Activated T-helper 1 cell treated with anti-CD3 and anti-CD28 coated beads, Interleukin-12 subunit alpha, Interleukin-12 subunit beta, Interleukin-2, Interleukin-4 antibody, amounts not matched to agents 30 ng/mL and 10 ng/mL and 1 ng/mL, durations not matched to agents 14 hours and 24 hours and 36 hours (primary cell): Measurements from ENCODE around the gene PCBP4. TPM values are rescaled to one million over a fixed set of nuclear protein-coding genes. Genes with fewer than 3 reads are reported as not detected.
"Not testable (repeated sequence)": the region's sequence is repeated elsewhere in the genome, so short reads cannot be mapped to it uniquely, and the experiment has no call there.

Experiments used
- DNase-seq: peaks from one replicate; pipeline ENCODE4 v3.0.0; 2021; ENCODE audit warnings: low spot score
- H3K27ac Mint-ChIP-seq: one replicate; pipeline ENCODE4 v1.8.0; 2021; ENCODE audit warnings: mild to moderate bottlenecking, mixed read lengths
- H3K27me3 Mint-ChIP-seq: one replicate; pipeline ENCODE4 v1.8.0; 2022; ENCODE audit warnings: mild to moderate bottlenecking, moderate library complexity, mixed read lengths; ENCODE audit not compliant: insufficient read depth
- H3K36me3 Mint-ChIP-seq: one replicate; pipeline ENCODE4 v1.8.0; 2021; ENCODE audit warnings: low read depth, mixed read lengths
- H3K4me1 Mint-ChIP-seq: one replicate; pipeline ENCODE4 v1.8.0; 2021; ENCODE audit warnings: low read depth, mixed read lengths
- H3K4me3 Mint-ChIP-seq: one replicate; pipeline ENCODE4 v1.8.0; 2021; ENCODE audit warnings: mild to moderate bottlenecking, moderate library complexity, mixed read lengths
- H3K9me3 Mint-ChIP-seq: one replicate; pipeline ENCODE4 v1.8.0; 2021; ENCODE audit warnings: mixed read lengths
- intact Hi-C: fragments of 100-400 bp; cut with micrococcal nuclease; formaldehyde crosslinking; loops from one replicate; pipeline ENCODE4 v1.15.1; 2024
- total RNA-seq: library from RNA; stranded (reverse); gene quantifications from 2 replicates; pipeline ENCODE4 v1.2.3, GENCODE V29; 2022

The PCBP4 gene
- total RNA-seq, 1 donor from 2014 or later, result 14.8 TPM

- H3K4me1 Mint-ChIP-seq, result peaks cover 36% of the 10 kb centered on the region
- H3K4me3 Mint-ChIP-seq, result no peak overlapping the region
- no peak for DNase-seq
- intact Hi-C loops, result no loop called here
- no peaks in the 10 kb centered on the region for H3K9me3 Mint-ChIP-seq
- H3K36me3 Mint-ChIP-seq, result peaks cover 41% of the 10 kb centered on the region
- H3K27ac Mint-ChIP-seq, result no peak overlapping the region
- H3K27me3 Mint-ChIP-seq, result no peaks in the 10 kb centered on the region
These were observed 30.2 kb downstream of the PCBP4 start for GRCh38 chr3:51937014-51937413.

- no peak overlapping the region for H3K4me3 Mint-ChIP-seq
- DNase-seq, result no peak
- intact Hi-C loops, result no loop called here
- no peaks in the 10 kb centered on the region for H3K9me3 Mint-ChIP-seq
- H3K27ac Mint-ChIP-seq, result no peak overlapping the region
- no peaks in the 10 kb centered on the region for H3K27me3 Mint-ChIP-seq
- peaks cover 36% of the 10 kb centered on the region for H3K4me1 Mint-ChIP-seq
- peaks cover 43% of the 10 kb centered on the region for H3K36me3 Mint-ChIP-seq
These were observed 31.1 kb downstream of the PCBP4 start for GRCh38 chr3:51935886-51936755.

- intact Hi-C loops, result no loop called here
- peaks cover 41% of the 10 kb centered on the region for H3K36me3 Mint-ChIP-seq
- no peak overlapping the region for H3K27ac Mint-ChIP-seq
- H3K9me3 Mint-ChIP-seq, result no peaks in the 10 kb centered on the region
- no peaks in the 10 kb centered on the region for H3K27me3 Mint-ChIP-seq
- no peak overlapping the region for H3K4me3 Mint-ChIP-seq
- peaks cover 27% of the 10 kb centered on the region for H3K4me1 Mint-ChIP-seq
- no peak for DNase-seq
These were observed 32.0 kb downstream of the PCBP4 start for GRCh38 chr3:51934991-51935885.

GRCh38 chr3:51934139-51934850 lies 33.0 kb downstream of the PCBP4 start:
- DNase-seq, result no peak
- Mint-ChIP-seq H3K27ac (no peak overlapping the region), H3K9me3 (no peaks in the 10 kb centered on the region), H3K27me3 (no peaks in the 10 kb centered on the region), H3K4me3 (no peak overlapping the region), H3K36me3 (peaks cover 40% of the 10 kb centered on the region), H3K4me1 (peaks cover 17% of the 10 kb centered on the region)
- intact Hi-C loops, result no loop called here

GRCh38 chr3:51933471-51934138 lies 33.6 kb downstream of the PCBP4 start:
- no peak overlapping the region for H3K4me3 Mint-ChIP-seq

GRCh38 chr3:51932471-51933370 lies 34.5 kb downstream of the PCBP4 start:
- Mint-ChIP-seq H3K27me3 (no peaks in the 10 kb centered on the region), H3K27ac (no peak overlapping the region), H3K4me1 (peaks cover 7% of the 10 kb centered on the region), H3K36me3 (peaks cover 35% of the 10 kb centered on the region), H3K4me3 (no peak overlapping the region), H3K9me3 (no peaks in the 10 kb centered on the region)
- no peak for DNase-seq
- intact Hi-C loops, result no loop called here

More at GRCh38 chr3:51933471-51934138, 33.6 kb downstream of the PCBP4 start:
- no peaks in the 10 kb centered on the region for H3K9me3 Mint-ChIP-seq
- no peak for DNase-seq
- H3K27me3 Mint-ChIP-seq, result no peaks in the 10 kb centered on the region
- H3K27ac Mint-ChIP-seq, result no peak overlapping the region
- peaks cover 36% of the 10 kb centered on the region for H3K36me3 Mint-ChIP-seq
- peaks cover 13% of the 10 kb centered on the region for H3K4me1 Mint-ChIP-seq
- intact Hi-C loops, result no loop called here

GRCh38 chr3:51931756-51932155 lies 35.5 kb downstream of the PCBP4 start:
- intact Hi-C loops, result no loop called here
- DNase-seq, result no peak
- H3K27me3 Mint-ChIP-seq, result no peaks in the 10 kb centered on the region
- no peaks in the 10 kb centered on the region for H3K4me1 Mint-ChIP-seq
- no peak overlapping the region for H3K4me3 Mint-ChIP-seq
- H3K27ac Mint-ChIP-seq, result no peak overlapping the region
- no peaks in the 10 kb centered on the region for H3K9me3 Mint-ChIP-seq
- peaks cover 25% of the 10 kb centered on the region for H3K36me3 Mint-ChIP-seq

GRCh38 chr3:51930439-51930838 lies 36.8 kb downstream of the PCBP4 start:
- no peak for DNase-seq
- H3K4me1 Mint-ChIP-seq, result no peaks in the 10 kb centered on the region
- H3K9me3 Mint-ChIP-seq, result no peaks in the 10 kb centered on the region
- H3K36me3 Mint-ChIP-seq, result peaks cover 19% of the 10 kb centered on the region
- H3K27ac Mint-ChIP-seq, result no peak overlapping the region
- H3K4me3 Mint-ChIP-seq, result no peak overlapping the region
- intact Hi-C loops, result no loop called here
- H3K27me3 Mint-ChIP-seq, result no peaks in the 10 kb centered on the region

- no peak for DNase-seq
- intact Hi-C loops, result no loop called here
- Mint-ChIP-seq H3K36me3 (peaks cover 13% of the 10 kb centered on the region), H3K27ac (no peak overlapping the region), H3K9me3 (no peaks in the 10 kb centered on the region), H3K27me3 (no peaks in the 10 kb centered on the region), H3K4me3 (no peak overlapping the region), H3K4me1 (no peaks in the 10 kb centered on the region)
These were observed 37.7 kb downstream of the PCBP4 start for GRCh38 chr3:51929420-51930003.

GRCh38 chr3:51928981-51929380 lies 38.3 kb downstream of the PCBP4 start:
- H3K36me3 Mint-ChIP-seq, result peaks cover 13% of the 10 kb centered on the region
- H3K9me3 Mint-ChIP-seq, H3K4me1 Mint-ChIP-seq, H3K4me3 Mint-ChIP-seq, H3K27me3 Mint-ChIP-seq, intact Hi-C loops, H3K27ac Mint-ChIP-seq, DNase-seq: not testable (repeated sequence)

GRCh38 chr3:51928438-51928837 lies 38.8 kb downstream of the PCBP4 start:
- DNase-seq, result no peak
- H3K27me3 Mint-ChIP-seq, result no peaks in the 10 kb centered on the region
- H3K4me1 Mint-ChIP-seq, result no peaks in the 10 kb centered on the region
- peaks cover 10% of the 10 kb centered on the region for H3K36me3 Mint-ChIP-seq
- no peak overlapping the region for H3K4me3 Mint-ChIP-seq
- no peak overlapping the region for H3K27ac Mint-ChIP-seq
- intact Hi-C loops, result no loop called here
- H3K9me3 Mint-ChIP-seq, result no peaks in the 10 kb centered on the region
